CD4-positive, alpha-beta T cell treated with Interleukin-12 subunit alpha and Interleukin-12 subunit beta, for 1 hour (primary cell): ENCODE data around the gene PF4V1.
"Not testable (repeated sequence)": the region's sequence is repeated elsewhere in the genome, so short reads cannot be mapped to it uniquely, and the experiment has no call there.

Source experiments
- DNase-seq: peaks from one replicate; pipeline ENCODE4 v3.0.0-alpha.2; 2020

PF4V1 gene

DNA sequence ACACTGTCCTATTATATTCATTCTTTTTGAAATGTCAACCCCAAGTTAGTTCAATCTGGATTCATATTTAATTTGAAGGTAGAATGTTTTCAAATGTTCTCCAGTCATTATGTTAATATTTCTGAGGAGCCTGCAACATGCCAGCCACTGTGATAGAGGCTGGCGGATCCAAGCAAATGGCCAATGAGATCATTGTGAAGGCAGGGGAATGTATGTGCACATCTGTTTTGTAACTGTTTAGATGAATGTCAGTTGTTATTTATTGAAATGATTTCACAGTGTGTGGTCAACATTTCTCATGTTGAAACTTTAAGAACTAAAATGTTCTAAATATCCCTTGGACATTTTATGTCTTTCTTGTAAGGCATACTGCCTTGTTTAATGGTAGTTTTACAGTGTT is 17.7 kb downstream of the PF4V1 start:
- no peak for DNase-seq

DNA sequence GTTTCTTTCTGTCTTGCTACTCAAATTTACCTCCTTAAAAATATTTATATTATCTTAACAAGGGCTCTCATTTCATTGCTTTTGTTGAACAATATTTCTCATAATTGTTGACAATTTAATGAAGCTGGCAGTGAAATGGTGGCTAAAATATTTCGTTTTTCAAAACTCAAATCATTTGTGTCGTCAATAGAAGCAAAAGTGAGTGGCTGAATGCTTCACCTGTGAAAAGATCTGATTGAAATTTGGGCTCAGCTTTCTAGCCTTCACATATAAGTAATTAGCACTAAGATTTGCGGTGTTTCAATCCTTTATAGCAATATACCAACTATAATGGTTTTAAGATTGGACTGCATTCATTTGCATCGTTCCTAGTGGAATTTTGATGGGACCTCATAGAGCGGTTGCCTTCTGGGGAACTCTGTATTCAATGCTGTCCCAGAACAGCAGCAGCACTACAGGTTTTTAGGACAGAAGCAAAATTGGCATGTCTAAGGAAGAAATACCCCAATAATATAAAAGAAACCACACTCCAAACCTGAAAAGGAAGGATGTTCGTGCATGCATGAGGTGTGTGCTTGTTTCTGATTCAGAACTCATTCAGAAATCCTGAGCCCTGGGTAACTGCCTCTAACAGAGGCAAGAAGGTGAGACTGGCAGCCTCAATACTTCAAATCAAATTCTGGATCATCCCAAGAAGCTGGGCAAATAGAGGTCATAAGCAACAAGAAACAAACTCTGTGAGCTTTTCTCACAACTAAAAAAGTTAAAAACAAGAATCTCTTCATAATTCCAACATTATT is 18.6 kb downstream of the PF4V1 start:
- no peak for DNase-seq

DNA sequence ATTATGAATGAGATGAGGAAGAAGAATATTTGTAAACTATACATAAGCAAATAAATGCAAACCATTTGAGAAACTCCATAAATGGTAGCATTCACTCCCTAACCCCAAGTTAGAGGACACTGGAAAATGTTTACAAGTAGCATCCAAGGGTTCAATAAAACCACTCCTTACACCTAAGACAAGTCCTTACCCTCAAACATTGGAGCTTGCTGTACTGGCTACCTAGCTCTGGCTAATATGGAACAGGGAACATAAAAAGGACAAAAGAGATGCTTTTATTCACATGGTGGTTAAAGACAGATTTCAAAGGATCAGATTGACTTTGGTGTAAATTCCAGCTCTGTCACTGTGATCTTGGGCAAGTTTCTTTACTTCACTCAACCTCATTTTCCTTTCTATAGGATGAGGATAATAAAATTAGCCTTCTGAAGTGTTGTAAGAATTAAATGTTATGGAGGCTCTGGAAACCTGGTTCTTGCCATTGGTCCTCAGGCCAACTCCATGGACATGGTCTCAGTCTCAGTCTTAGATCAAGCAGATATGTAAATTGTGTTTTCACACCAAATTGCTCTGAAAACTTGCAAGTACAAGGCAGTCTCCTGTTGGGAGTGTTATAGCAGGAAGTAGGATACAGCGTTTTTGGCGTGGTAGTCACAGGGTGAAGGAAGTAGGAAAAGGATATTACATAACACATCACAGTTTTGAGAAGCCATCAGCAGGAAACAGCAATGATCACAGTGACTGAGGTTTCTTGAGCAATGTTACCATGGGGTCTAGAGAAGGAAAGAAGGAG is 19.4 kb downstream of the PF4V1 start:
- no peak for DNase-seq

DNA sequence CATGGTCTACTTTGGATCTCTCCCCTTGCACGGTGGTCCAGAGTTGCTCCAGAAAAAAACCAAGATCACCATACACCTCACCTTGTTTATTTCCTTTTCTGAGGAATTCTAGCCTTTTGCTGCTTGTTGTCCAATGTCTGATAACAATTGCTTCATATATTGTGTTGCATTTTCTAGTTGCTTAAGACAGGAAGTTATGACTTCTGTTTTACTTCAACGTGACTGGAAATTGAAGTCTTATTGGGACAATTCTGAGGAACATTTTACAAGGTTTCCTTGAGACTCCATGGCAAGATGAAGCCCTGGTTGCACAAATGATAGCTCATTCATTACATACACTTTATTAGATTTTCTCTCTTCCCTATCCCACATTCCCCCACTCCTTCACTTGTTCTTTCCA is 21.3 kb downstream of the PF4V1 start:
- DNase-seq = no peak

DNA sequence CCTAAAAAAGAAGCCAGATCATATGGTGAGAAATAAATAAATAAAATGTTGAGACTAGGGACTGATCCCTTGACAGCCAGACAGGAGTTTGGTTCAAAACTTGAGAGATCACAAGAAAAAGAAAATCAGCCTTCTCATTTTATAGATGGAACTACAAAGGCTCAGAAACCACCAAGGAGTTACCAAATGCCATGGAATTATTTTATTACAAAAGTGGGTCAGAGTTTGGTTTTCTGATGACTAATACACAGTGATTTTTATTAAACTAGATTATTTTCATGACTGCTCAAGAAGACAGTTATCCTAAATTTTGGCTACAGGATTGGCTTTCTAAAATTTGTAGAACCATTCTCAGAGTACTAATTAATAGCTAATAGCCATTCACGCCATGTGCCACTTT is 22.3 kb downstream of the PF4V1 start:
- DNase-seq = no peak

DNA sequence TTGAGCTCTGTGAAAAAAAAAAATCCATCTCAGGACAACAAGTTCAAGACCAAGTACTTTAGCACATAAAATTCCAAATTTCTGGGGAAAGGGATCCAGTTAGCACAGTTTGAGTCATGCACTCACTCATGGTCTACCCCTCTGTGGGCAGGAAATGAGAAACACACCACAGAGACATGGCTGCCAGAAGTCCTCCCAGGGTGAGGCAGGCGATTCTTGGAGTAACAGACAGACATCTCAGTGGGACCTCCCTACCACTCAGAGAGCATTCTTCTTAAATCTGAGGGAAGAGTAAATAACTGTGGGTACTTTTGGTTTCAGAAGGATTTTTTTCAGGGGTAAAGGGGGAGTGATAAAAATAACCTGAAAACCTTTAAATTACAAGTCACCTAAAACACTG is 30.2 kb downstream of the PF4V1 start:
- no peak for DNase-seq

DNA sequence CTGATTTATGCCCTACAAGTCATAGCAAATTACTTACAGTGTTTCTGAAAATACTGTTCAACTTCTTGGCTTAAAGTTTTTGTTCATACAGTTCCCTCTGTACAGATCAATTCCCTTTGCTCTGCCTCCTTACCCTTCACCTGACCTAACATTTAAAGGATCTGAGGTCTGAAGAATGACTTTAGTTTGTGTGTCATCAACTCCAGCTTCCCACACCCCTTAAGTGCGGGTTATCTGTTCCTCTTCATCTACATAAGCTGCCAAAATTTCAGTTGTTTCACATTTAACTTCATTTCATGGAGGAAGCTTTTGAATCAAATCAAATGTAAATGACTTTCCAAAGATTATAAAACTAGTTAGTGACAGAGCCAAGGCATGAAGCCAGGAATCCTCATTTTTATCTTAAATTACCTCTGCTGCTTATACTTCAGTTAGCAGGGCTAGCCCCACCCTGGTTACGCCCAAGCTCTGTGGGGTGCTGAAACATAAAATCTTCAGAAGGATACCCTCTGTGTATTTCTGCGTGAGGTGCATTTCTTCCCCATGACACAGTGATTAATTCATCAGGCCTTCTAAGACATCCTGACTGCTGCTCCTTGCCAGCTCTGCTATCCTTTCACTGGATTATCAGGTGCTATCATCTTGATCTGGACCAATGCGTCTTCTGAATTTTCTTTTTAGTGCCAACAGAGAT is 32.6 kb downstream of the PF4V1 start:
- DNase-seq = no peak

DNA sequence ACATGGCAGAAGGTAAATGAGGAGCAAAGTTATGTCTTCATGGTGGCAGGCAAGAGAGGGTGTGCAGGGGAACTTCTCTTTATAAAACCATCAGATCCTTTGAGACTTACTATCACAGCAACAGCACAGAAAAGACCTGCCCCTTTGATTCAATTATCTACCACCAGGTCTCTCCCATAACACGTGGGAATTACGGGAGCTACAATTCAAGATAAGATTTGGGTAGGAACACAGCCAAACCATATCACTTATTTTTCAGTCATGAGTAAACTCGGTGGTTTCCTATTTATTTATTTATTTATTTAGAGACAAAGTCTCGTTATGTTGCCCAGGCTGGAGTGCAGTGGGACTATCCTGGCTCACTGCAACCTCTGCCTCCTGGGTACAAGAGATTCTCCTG is 38.2 kb downstream of the PF4V1 start:
- DNase-seq = no peak

DNA sequence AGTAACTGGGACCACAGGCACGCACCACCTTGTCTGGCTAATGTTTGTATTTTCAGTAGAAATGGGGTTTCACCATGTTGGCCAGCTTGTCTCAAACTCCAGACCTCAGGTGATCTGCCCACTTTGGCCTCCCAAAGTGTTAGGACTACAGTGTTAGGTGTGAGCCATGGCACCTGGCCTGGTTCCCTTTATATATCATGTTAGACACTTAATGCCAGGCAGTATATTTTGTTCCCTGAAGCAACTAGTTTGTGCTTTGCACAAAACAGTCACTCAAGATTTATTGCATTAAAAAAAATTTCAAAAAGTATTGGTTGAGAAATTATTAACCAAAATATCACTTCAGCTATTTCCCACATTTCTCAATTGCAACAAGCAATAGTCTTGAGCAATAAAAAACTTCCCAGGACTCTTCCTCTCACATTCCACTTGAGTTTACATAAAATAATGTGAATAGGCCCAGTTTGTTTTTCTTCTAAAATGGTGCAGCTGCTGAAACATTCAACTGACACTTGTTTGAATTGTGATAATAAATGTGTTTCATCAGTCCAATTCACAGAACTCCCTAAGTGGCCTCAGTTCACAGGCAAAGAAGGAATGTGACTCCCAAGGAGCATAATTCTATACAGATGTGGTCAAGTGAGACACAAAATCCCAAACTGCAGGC is 38.8 kb downstream of the PF4V1 start:
- no peak for DNase-seq

DNA sequence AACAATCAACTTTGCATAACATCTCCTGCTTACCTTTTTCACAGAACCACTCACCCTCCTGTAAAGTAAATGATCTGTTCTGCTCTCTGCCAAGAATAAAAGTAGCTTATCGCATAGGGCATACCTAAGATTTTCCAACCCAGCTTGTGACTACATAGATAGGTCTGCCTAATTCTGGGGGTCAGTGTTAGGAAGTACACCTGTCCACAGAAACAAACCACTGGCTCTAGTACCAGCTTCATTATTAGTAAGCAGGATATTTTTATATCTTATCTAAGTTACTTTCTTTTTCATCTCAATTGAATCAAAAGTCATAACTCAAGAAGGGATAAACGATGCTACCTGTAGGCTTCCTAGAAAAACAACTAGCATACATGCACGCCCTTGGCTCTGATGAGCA is 39.9 kb downstream of the PF4V1 start:
- DNase-seq = no peak

DNA sequence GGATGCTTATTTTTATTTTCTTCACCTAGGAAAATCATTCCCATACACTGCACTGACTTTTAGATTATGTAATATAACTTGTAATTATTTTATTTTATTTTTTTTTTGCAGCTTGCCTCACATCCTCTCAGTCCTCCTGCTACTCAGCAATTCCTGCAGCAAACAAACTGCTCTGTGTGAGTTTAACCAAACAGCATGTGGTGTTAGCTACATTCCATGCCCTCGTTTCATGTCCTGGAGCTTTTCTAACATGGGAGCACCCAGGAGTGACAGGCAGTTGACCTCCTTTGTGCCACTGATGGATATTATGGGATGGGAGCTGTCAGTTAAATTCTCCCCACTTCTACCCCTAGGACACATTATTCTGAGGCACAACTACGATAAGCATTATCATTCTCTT is 40.9 kb downstream of the PF4V1 start:
- no peak for DNase-seq

DNA sequence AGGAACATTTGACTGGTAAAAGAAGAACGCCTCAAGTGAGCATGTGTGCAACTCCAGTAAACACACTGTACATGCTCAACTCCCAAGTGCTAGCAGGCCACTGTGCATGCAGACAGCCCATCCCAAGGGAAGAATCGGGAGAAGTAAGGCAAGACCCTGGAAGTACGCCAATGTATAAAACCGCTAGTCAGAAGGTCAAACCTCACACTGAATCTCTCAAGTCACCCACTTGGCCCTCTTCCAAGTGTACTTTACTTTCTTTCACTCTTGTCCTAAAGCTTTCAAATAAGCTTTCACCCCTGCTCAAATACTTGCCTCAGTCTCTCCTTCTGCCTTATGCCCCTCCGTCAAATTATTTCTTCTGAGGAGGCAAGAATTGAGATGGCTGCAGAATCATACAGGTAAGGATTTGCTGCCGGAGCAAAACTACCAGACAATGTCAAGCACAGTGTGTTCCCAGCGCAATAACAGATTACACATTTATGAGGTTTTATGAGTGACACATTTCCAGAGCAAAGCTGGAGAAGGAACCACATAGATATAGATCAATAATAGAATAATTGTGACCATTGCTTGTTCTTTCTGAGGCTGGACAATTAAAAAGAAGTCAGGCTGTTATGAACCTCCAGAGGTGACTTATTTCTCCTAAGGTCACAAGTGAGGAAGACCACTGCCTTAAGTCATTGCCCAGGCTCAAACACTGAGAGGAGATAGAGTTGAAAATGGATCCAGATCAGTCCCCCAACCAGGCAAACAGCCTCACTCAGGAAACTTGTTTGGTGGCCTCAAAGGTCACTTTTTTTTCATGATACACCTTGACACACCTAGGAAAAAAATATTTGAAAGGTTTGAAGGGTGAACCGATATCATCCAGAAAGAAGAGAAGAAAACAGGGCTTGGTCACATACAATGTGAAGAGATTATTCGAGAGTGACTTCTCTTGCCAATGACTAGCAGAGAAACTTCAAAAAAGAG is 42.4 kb downstream of the PF4V1 start:
- DNase-seq = no peak

DNA sequence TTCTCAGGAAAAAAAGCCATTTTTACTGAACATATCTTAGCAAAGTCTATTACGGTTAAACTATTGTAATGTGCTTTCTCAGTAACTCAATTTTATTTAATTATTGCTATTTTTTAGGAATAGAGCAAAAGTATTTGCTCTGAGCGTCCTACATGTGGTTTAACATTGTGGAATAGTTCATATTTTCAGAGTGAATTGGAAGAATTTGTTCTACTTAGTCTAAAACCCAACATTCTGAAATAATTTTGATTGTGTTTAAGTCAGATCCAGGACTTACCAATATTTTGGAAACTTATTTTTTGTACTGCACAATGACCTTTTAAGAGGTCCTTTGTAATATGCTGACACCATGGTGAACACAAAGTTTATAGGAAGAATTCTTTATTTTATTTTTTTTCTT is 43.3 kb downstream of the PF4V1 start:
- DNase-seq = no peak

DNA sequence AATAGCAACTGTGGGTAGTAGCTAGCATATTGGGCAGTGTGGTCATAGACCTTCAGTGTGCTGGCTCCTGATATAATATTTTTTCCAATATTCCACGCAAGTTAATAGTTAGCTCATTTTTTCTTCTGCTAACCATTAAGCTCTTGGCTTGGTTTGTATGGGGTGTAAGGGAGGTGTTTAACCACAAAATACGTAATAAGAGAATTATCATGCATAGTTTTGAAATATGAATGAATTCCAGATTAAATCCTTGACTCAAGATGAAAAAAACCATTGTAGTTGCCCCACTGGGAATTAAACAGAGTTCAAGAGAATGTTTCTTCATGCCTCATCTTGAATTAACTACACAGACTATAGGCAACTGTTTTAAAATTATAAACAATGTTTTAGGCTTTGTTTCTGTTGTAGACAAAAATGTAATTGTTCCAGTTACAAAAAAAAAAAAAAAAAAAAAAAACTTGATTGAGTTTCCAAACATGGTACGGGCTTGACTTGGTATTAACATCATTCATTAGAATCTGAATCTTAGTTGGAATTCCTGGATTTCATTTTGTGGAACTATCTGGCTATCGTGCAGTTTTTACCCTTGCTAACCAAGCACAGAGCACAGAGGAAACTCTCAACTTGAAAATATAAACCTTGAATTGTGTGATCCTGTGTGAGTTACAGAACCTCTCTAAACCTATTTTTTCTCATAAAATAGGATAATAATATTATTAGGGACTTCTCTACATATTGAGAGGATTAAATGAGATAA is 44.5 kb downstream of the PF4V1 start:
- no peak for DNase-seq

DNA sequence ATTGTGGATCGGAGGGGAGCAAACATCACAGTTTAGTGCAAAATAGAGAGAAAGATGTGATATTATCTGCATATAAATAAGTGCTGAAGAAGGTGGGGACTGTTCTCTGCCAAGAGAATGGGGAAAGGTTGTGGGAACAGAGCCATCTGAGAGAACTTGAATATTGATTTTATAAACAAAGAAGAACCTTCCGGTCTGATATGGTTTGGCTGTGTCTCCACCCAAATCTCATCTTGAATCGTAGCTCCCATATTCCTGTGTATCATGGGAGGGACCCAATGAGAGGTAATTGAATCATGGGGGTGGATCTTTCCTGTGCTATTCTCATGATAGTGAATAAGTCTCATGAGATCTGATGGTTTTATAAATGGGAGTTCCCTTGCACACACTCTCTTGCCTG is 46.2 kb downstream of the PF4V1 start:
- DNase-seq = not testable (repeated sequence)

DNA sequence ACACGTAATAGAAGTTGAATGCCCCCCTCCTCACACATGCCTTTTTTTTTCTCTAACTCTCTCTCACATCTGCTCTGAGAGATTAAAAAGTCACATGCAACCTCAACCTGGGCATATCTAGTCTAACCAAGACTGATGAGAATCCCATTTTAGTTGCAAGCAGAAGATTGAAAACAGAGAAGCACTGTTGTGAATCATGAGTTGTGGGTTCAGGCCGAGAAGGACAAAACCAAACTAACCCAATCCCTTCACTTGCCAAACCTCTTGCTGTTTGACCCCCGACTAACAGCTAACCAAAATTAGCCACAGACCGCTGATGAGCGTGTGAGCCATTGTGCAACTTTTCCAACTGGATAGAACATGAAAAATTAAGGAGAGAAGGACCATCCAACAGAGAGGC is 47.9 kb downstream of the PF4V1 start:
- no peak for DNase-seq

DNA sequence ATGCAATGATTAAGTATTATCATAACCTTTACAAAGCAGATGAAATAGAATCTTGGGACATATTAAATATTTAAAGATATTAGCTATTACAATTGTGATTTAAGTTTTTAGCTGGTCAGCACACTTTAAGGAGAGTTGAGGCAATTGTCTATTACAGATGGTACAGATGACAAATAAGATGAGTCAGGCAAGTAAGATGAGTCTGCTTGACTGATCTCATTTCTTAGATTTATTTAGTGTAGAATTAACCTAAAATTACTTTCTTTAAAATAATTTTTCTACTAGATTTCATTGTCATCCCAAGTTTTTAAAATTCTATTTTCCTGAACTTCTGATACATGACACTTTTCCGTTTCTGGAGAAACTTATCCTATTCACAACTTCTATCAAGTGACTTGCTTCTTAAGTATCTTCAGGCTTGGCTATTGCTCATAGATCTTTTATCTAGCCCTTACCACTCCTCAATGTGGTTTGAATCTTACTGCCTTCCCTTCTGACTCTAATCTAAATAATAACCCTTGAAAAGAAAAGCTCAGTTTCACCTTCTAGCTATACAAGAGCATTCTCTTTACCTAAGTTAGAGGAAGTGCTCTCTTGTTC is 49.0 kb downstream of the PF4V1 start:
- no peak for DNase-seq

DNA sequence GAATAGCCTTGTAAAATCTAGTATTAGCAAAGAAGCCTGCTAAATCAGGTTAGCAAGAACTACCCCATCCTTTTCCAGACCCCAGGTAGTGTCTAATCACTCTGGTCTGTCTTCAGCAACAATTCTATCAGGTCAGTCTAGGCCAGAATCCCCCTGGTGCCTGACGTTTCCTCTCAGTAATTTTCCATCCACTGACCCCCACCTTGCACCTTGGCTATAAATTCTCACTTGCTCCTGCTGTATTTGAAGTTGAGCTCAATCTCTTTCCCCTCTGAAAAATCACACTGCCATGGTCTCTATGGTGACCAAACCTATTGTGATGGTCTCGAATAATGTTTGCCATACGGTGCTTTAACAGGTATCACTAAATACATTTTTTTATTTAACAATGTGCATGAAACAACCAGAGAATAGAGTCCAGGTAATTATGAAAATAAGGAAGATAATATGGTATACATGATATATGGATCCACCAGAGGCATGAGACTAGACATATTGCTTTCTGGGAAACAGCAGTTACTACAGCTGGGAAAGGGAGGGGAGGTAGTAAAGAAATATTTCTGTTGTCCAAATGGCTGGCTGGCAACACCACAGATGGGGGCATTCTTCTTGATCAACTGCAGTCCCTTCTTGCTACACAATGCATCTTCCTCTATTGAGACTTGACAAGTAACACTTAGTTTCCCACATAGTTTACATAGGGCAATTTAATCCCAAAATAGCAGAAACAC is 49.9 kb downstream of the PF4V1 start:
- DNase-seq = no peak
